C4-2B (cell line): ENCODE data around the gene KEAP1.

Experiments
- ZFX ChIP-seq: fragments of 450-650 bp; IDR thresholded peaks from 2 replicates; pipeline ENCODE4 v1.6.1; 2017
- TF ChIP-seq, protein P1 (sequence below): fragments of 450-650 bp; conservative IDR thresholded peaks from 2 replicates; pipeline ENCODE4 v1.5.1; 2017; ENCODE audit warnings: mild to moderate bottlenecking

DNA sequence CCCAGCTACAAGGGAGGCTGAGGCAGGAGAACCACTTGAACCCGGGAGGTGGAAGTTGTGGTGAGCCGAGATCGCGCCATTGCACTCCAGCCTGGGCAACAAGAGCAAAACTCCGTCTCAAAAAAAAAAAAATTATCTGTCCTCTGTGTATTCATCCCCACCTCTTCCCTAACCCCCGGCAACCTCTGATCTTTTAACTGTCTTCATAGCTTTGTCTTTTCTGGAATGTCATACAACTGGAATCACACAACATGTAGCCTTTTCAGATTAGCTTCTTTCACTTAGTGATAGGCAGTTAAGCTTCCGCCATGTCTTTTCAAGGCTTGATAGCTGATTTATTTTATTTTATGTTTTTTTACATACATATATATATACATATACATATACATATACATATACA, 22.5 kb upstream of the KEAP1 start:
- TF ChIP-seq, protein P1, sequence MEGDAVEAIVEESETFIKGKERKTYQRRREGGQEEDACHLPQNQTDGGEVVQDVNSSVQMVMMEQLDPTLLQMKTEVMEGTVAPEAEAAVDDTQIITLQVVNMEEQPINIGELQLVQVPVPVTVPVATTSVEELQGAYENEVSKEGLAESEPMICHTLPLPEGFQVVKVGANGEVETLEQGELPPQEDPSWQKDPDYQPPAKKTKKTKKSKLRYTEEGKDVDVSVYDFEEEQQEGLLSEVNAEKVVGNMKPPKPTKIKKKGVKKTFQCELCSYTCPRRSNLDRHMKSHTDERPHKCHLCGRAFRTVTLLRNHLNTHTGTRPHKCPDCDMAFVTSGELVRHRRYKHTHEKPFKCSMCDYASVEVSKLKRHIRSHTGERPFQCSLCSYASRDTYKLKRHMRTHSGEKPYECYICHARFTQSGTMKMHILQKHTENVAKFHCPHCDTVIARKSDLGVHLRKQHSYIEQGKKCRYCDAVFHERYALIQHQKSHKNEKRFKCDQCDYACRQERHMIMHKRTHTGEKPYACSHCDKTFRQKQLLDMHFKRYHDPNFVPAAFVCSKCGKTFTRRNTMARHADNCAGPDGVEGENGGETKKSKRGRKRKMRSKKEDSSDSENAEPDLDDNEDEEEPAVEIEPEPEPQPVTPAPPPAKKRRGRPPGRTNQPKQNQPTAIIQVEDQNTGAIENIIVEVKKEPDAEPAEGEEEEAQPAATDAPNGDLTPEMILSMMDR = no peak
- no peak for TF ChIP-seq ZFX
